ENCODE measurements around the gene ZGPAT. TPM values are rescaled to one million over a fixed set of nuclear protein-coding genes. Genes with fewer than 3 reads are reported as not detected.

The ZGPAT gene
- total and polyA plus RNA-seq, 2 of the 8 experiments (the other 6 are each of a cell fraction or from before 2014, with no cell fraction given): 14.5 to 21.4 TPM

DNA sequence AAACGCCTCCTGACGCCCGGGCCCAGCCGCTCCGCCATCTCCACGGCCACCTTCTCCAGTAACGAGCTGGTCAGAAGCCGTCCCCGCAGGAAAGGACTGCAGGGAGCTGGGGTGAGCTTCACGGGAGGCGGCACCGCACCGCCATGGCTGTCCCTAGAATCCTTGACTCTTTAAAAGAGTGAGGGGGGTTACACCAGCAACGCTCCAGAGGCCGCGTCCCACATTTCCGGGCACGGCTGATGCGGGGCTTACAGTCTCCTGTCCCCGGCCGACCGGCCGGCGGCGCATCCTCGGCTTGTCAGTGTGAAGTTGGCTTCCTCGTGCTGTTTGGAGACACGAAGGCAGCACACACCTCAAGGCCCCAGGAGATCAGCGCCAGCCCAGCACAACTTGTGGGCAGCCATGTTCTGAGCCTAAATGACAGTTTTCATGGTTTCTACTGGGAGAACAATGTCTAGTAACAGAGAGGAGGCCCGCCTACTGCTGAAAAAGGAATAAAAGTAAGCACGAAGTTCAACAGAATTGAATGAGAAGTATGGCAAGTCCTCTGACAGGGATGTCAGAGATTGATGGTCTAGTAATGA lies 62.1 kb downstream of the ZGPAT start:
- Histone ChIP-seq H4K8ac (ENCODE audit: extremely low read depth, insufficient read depth, low read length) (no peak overlapping the region), H3K27me3 (replicated peaks in 1 of 4; ENCODE audit: control insufficient read depth in 3 of 4, extremely low read depth in 1 of 4, insufficient read depth in 3 of 4, low read length in 3 of 4) (no peaks in the 10 kb centered on the region), H2BK120ac (replicated peaks; ENCODE audit: low read depth, low read length) (no peak overlapping the region), H3K18ac (ENCODE audit: extremely low read depth, low read length) (no peak overlapping the region), H3K79me2 (ENCODE audit: control insufficient read depth in 1 of 2, insufficient read depth in 2 of 2, low read length in 2 of 2) (peaks cover 0 to 4% of the 10 kb centered on the region in 2 experiments; a peak in 1 of 4 replicates), H3K4me3 (ENCODE audit: extremely low read depth in 1 of 4, insufficient read depth in 2 of 4, low read depth in 3 of 4, low read length in 4 of 4) (no peak overlapping the region), H2BK12ac (ENCODE audit: low read depth, low read length) (no peak overlapping the region), H3K79me1 (ENCODE audit: low read depth, low read length) (peaks cover 4% of the 10 kb centered on the region; the same call in 1 of the 2 replicates), H3K9me3 (ENCODE audit: insufficient read depth in 2 of 2, low read depth in 1 of 2, low read length in 1 of 2) (no peaks in the 10 kb centered on the region), H4K20me1 (replicated peaks in 1 of 2; ENCODE audit: control insufficient read depth in 1 of 2, insufficient read depth in 2 of 2, low read length in 2 of 2) (peaks cover 0 to 4% of the 10 kb centered on the region in 2 experiments), H2BK15ac (ENCODE audit: low read length) (no peak overlapping the region), H3K4me1 (replicated peaks in 1 of 4; ENCODE audit: control insufficient read depth in 3 of 4, insufficient read depth in 4 of 4, low read length in 3 of 4) (no peaks in the 10 kb centered on the region; a peak in 1 of 7 replicates), H3K36me3 (ENCODE audit: control insufficient read depth in 2 of 4, insufficient read depth in 4 of 4, low read length in 3 of 4) (peaks cover 0 to 4% (median under 1%) of the 10 kb centered on the region in 4 experiments; a peak in 2 of 8 replicates), H3K56ac (replicated peaks; ENCODE audit: insufficient read length, low read depth, low read length) (no peak overlapping the region), H2BK5ac (ENCODE audit: low read depth, low read length) (no peak overlapping the region), H3K4me2 (ENCODE audit: insufficient read depth in 1 of 2, low read depth in 2 of 2, low read length in 2 of 2) (no peak overlapping the region), H3K27ac (ENCODE audit: low read depth, low read length) (no peak overlapping the region), H4K5ac (ENCODE audit: insufficient read length, low read depth, low read length) (no peak overlapping the region), H4K91ac (replicated peaks; ENCODE audit: insufficient read length, low read length) (no peak overlapping the region), H2BK20ac (ENCODE audit: low read length) (no peak overlapping the region), H3K4ac (replicated peaks; ENCODE audit: insufficient read length, low read depth, low read length) (no peak overlapping the region), H3K9ac (replicated peaks in 1 of 4; ENCODE audit: extremely low read depth in 1 of 4, low read depth in 3 of 4, low read length in 3 of 4) (no peak overlapping the region), H3K14ac (ENCODE audit: insufficient read length) (no peak overlapping the region), H3K23ac (ENCODE audit: insufficient read length) (no peak overlapping the region), H2AFZ (ENCODE audit: low read length) (no peak overlapping the region), H3K23me2 (ENCODE audit: low read depth, low read length) (peaks cover 1% of the 10 kb centered on the region; the same call in 1 of the 2 replicates), H2AK5ac (ENCODE audit: low read depth, low read length) (no peak overlapping the region)
- DNase-seq (ENCODE audit: low read depth in 1 of 2, low spot score in 2 of 2): no peak
- TF ChIP-seq JUN (IDR thresholded peaks at IDR 0.05; ENCODE audit: low read depth, low read length) (no peak), GABPA (IDR thresholded peaks at IDR 0.05; ENCODE audit: borderline replicate concordance, insufficient read depth, low read length) (no peak), RAD21 (IDR thresholded peaks at IDR 0.05 in 1 of 2, conservative IDR thresholded peaks at IDR 0.05 in 1 of 2; ENCODE audit: low read depth in 2 of 2, low read length in 2 of 2) (no peak), PHF8 (conservative IDR thresholded peaks at IDR 0.05; ENCODE audit: low read depth, low read length) (no peak), CBX5 (IDR thresholded peaks at IDR 0.05; ENCODE audit: low read depth, low read length) (no peak), HDAC6 (IDR thresholded peaks at IDR 0.05; ENCODE audit: low read depth, low read length) (no peak), JUND (IDR thresholded peaks at IDR 0.05; ENCODE audit: low read length) (no peak), POU5F1 (IDR thresholded peaks at IDR 0.05; ENCODE audit: low read depth, low read length) (no peak), CREB1 (IDR thresholded peaks at IDR 0.05) (no peak), BRCA1 (IDR thresholded peaks at IDR 0.05; ENCODE audit: low read depth, low read length) (no peak), KDM5A (IDR thresholded peaks at IDR 0.05; ENCODE audit: low read length) (no peak), NANOG (IDR thresholded peaks at IDR 0.05; ENCODE audit: insufficient read depth, low read depth, low read length, poor library complexity, severe bottlenecking) (no peak)
- CTCF ChIA-PET (ENCODE audit: partially characterized antibody): no interaction called here
- POLR2A ChIA-PET (ENCODE audit: partially characterized antibody): interaction anchor here (0.6 kb wide), 1 partner anchor 23 kb away, joined by 3 read pairs; no protein-coding TSS in a partner anchor
- FAIRE-seq: no peak
- WGBS, 2 experiments (ENCODE audit: extremely low coverage in 1 of 2, insufficient coverage in 1 of 2, insufficient read length in 1 of 2, insufficient replicate concordance in 2 of 2, low coverage in 1 of 2, low lambda C conversion rate in 2 of 2, missing lambda C conversion rate in 1 of 2): 92% methylated on average over 30 of the region's 31 CpGs; no CpG with 5 or more reads in 1 of the 2 experiments

Measured in H1 (cell line).